Measurements from ENCODE around the gene AQP1. TPM values are rescaled to one million over a fixed set of nuclear protein-coding genes. Genes with fewer than 3 reads are reported as not detected.

The AQP1 gene
- polyA plus RNA-seq, 4 donors, result 39.4 to 221 (median 159) TPM

- no peak for DNase-seq (ENCODE audit: low read depth in 4 of 4, low spot score in 3 of 4)
These were observed 59.8 kb downstream of the AQP1 start for GRCh38 chr7:30971440-30971839.

- DNase-seq (ENCODE audit: low read depth in 4 of 4, low spot score in 3 of 4), result no peak
These were observed 60.3 kb downstream of the AQP1 start for GRCh38 chr7:30971840-30972563.

- DNase-seq (ENCODE audit: low read depth in 4 of 4, low spot score in 3 of 4), result no peak
These were observed 61.6 kb downstream of the AQP1 start for GRCh38 chr7:30973292-30973691.

DNA sequence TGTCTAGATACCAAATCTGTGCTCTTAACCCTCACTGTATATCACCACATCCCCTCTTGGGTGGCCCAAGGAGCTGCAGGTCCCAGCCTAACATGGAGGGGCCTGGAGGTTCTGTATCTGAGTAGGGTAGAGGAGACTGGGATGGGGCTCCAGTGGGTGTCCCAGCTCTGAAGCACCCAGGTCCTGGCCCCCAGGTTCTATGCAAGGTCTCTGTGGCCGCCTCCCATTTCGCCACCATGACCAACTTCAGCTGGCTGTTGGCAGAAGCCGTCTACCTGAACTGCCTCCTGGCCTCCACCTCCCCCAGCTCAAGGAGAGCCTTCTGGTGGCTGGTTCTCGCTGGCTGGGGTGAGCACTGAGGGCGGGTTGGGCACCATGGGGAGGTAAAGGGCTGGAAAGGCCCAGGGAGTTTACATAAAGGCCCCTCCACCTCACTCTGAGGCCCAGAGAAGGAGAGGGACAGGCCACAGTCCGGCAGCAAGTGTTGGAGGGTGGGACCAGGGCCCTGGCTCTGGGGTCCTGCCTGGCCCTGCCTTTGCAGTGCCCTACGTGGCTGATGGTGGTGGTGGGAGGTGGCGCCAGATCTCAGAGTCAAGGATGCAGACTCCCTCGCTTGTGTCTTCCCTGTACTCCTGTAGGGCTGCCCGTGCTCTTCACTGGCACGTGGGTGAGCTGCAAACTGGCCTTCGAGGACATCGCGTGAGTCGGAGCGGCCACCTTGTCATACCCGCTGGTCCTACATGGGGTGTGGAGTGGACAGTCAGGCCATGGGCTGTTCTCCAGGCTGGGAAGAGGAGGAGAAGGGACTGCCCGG is 62.3 kb downstream of the AQP1 start:
- DNase-seq (ENCODE audit: low read depth in 4 of 4, low spot score in 3 of 4), result no peak

GRCh38 chr7:30974605-30975255 is 63.1 kb downstream of the AQP1 start:
- DNase-seq (ENCODE audit: low read depth in 4 of 4, low spot score in 3 of 4), result peak in 2 of 4 donors; percentile 16 to 17

Other genes starting within 250 kb of the AQP1 start
- gene CRHR2, start 229.4 kb upstream of the AQP1 start, polyA plus RNA-seq (ENCODE audit: insufficient read length in 4 of 4), result under 1 TPM in 3 of 4 donors, not detected in 1; 0.10 to 0.13 (median 0.12) TPM
- gene INMT, start 159.7 kb upstream of the AQP1 start, polyA plus RNA-seq (ENCODE audit: insufficient read length in 4 of 4), result 10 to 100 TPM in 1 of 4 donors, 1 to 10 TPM in 3; 1.4 to 25.9 (median 2.4) TPM
- 10 to 100 TPM; 10.2 to 13.4 (median 10.6) TPM for gene MINDY4, start 140.4 kb upstream of the AQP1 start, polyA plus RNA-seq (ENCODE audit: insufficient read length in 4 of 4)
- under 1 TPM in 3 of 4 donors, not detected in 1; 0.20 to 0.40 (median 0.23) TPM for gene GHRHR, start 52.1 kb downstream of the AQP1 start, polyA plus RNA-seq (ENCODE audit: insufficient read length in 4 of 4)
- 1 to 10 TPM in 2 of 4 donors, under 1 TPM in 2; 0.73 to 3.6 (median 1.0) TPM for gene ADCYAP1R1, start 140.5 kb downstream of the AQP1 start, polyA plus RNA-seq (ENCODE audit: insufficient read length in 4 of 4)

Measured in left renal pelvis (tissue), 4 donors.